HG02642 (cell line): Measurements from ENCODE around the gene IMMT.

ENCODE experiments used
- ATAC-seq: cut with Tn5 transposase; IDR thresholded peaks from one replicate; pipeline ENCODE4 v1.9.1; 2021; ENCODE audit warnings: mild to moderate bottlenecking; ENCODE audit not compliant: unreplicated experiment, poor library complexity

IMMT gene

GRCh38 chr2:86150502-86150901 lies 44.8 kb downstream of the IMMT start:
- ATAC-seq, result no peak

DNA sequence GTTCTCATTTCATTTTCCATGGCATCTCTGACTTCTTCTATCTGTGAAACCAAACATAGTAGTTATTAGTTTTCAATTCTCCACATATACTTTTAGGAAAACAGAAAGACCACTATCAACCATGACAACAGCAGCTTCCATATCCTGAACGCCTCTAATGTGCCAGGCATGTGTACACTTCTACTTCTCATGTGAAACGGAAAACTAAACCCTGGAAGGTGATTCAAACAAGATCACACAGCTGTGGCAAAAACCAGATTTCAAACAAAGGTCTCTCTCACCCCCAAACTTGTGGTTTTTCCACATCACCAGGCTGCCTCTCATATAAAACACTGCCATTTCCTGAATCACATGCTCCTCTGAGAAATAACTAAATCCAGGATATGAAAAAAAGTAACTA lies 47.5 kb downstream of the IMMT start:
- ATAC-seq, result no peak

- ATAC-seq, result no peak
Measured at GRCh38 chr2:86143926-86144685, 51.2 kb downstream of the IMMT start.

DNA sequence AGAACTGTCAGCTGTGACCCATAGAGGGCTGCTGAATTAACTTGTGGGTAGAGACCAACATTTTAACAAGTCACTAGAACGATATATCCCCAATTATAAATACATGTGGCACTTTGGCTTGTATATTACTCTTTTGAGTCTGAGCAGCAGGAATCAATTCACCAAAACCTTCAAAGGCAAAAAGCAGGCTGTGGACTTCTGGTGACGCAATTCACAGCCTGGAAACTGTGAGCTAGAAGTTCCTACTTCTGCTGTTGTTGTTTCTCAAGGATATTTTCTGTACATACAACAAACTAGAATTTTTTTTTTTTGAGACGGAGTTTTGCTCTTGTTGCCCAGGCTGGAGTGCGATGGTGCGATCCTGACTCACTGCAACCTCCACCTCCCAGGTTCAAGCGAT lies 52.0 kb downstream of the IMMT start:
- no peak for ATAC-seq

DNA sequence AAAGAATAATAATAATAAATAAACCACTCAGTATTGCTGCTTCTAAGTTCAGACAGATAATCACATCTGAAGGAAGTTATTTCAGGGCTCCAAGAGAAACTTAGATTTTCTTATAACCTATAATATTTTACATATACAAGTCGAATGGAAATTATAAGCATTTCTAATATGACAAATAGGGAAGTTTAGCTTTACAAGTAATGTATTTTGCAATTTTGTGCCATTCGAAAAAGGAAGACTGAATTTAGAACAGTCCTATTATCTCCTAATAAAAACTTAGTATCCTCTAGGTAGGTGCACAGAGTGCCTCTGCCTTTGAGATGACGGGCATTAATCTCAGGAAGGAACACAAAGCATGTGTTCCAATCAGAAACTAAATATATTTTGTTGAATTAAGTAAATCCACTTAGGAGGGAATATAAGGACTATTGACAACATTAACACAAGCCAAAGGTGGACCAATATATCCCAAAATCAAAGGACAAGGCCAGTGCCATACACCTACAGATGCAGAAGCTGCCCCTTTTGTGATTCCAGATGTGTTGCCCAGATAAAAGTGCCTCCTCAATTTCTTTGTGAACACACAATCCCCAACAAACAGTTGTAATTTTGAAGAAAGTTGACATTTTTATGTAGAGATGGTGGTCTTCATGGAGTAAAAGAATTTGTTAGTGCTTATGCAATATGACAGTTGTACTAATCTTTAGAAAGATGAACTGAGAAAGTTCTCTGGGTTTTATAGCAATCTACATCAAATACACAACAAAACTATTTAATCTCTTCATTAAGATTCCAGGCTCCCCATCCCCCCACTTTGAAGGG lies 52.6 kb downstream of the IMMT start:
- no peak for ATAC-seq

DNA sequence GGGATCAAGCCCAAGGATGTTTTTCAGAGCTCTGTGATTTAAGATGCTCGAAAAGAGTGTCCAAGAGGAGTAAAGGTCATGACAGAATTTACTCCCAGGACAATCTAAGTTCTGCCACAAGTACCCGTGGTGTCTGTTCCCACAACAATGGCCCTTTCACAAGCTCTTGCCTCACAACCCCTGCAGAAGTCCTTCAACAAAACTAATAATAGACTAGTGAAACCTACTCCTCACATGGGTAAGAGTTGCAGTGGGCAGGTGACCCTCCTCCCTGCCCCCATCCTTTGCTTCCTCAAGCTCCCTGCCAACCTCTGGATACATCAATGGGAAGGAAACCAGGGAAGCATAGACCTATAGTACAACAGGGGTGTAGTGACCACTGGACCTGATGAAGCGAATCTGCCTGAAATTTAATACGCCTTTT lies 54.3 kb downstream of the IMMT start:
- no peak for ATAC-seq

- ATAC-seq, result no peak
Measured at GRCh38 chr2:86139981-86140380, 55.3 kb downstream of the IMMT start.

GRCh38 chr2:86138736-86139625 lies 56.3 kb downstream of the IMMT start:
- ATAC-seq, result no peak

DNA sequence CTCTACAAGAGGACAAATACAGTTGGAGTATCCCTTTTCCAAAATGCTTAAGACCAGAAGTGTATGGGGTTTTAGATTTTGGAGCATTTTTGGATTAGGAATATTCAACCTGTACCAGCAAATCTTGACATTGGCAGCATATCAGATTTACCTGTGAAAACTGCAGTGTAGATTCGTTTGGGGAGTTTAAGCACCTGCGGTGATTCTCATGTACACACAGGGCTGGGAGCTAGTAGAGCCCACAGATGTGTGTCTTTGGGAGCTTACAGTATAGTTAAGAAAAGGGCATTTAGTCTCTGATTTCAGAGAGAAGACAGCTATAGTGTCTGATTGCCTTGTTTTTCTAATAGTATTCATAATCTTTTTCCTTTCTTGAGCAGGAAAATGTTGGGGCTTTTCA lies 59.1 kb downstream of the IMMT start:
- no peak for ATAC-seq

GRCh38 chr2:86135653-86136052 lies 59.6 kb downstream of the IMMT start:
- no peak for ATAC-seq

DNA sequence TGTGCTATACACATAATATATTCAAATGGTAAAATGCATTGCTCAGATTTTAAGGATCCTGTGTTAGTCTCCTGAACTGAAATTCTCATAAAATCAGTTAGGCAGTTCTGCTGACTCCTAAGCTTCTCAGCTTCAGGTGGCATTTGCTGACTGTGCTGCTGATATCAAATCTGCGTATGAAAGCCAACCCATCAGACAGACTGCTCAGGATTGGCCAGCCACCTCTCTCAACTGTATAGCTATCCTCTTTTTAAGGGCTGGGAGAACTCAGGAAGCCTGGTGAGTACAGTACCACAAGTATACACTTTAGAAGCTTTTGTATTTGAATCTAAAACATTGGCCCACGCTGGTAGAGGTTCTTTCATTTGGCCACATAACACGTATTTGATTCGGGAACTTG lies 60.6 kb downstream of the IMMT start:
- no peak for ATAC-seq

DNA sequence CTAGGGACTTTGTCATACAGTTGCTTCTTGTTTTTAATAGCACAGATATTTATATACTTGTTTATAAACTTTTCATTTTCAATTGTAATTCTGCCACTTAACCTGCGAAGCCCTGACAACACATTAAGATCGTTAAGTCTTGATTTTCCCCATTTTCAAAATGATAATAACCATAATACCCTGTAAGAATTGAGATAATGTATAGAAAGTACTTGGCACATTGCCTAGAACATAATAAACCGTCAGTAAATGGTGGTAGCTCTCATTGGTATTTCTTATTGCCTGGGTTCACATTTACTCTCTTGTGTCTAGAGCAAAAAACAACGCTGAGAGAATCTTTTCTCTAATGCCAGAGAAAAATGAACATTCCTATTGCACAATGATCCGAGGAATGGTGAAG lies 70.6 kb downstream of the IMMT start:
- no peak for ATAC-seq

- ATAC-seq, result no peak
Measured at GRCh38 chr2:86123328-86123925, 71.8 kb downstream of the IMMT start.

DNA sequence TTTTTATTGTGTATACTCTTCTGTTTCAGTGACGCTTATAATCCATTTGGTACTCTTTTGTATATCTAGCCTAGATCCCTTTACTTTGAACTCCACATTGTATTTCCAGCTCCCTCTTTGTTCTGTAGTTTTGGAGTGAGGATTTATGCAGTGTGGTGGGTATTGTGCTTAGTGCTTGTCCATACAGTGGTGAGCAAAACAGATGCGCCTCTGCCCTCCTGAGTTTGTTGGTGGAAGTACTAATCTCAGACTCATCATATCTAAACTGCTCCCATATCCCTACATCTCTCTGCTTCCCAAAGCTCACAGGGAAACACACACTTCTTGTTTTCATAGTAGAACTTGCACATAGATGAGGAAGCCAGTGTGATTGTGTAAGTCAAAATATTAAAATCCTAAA lies 77.1 kb downstream of the IMMT start:
- ATAC-seq, result no peak

- no peak for ATAC-seq
Measured at GRCh38 chr2:86107031-86107430, 88.2 kb downstream of the IMMT start.

DNA sequence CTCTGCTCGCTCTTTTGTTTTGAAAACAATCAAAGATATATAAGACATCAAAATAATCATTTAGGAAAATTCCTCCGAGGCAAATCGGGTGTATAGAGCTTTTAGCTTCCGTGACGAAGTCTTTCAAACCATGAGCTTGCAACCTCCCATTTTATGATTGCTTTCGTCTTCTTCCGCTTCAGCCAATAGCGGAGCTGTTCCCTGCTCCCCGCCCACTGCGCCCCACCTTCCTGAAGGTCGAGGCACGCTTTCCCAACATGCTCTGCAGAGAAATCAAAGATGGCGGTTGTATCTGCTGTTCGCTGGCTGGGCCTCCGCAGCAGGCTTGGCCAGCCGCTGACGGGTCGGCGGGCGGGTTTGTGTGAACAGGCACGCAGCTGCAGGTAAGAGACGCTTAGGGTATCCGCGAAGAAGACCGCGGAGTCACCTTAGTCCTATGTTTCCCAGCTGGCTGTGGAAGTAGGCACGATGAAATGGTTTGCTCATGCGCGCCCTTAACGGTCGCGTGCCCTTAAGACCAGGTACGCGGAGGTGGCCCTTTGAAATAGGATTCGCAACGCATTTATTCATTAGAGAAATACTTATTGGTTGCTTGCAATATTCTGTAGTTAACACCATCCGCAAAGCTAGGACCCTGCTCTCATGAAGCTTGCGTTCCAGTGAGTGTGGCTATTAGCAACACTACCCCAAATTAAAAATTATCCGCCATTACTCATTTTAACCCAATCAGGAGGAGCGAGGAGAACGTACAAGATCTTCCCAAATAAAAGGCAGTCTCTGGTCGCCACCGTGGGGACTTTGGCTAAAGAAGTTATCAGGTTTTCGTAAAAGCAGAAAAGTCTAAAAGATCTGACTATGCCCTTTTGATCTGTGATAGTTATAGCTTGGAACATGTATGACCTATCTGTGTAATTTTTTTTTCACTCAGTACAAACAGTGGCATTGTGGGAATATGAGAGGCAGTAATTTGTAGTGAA lies 89.0 kb downstream of the IMMT start, which contains the start of gene PTCD3:
TSS of gene PTCD3 (plus strand) at position 267 of the 977 bp plus-strand sequence. CDS start at position 280, 13 bp downstream.
- ATAC-seq, result peak; percentile 90

- ATAC-seq, result peak; percentile 79
Measured at GRCh38 chr2:86105252-86105968, 89.9 kb downstream of the IMMT start, which contains the start of gene POLR1A. Gene POLR1A, minus strand, starts transcription at chr2:86105886. Its CDS starts 110 bp downstream, at chr2:86105776.

DNA sequence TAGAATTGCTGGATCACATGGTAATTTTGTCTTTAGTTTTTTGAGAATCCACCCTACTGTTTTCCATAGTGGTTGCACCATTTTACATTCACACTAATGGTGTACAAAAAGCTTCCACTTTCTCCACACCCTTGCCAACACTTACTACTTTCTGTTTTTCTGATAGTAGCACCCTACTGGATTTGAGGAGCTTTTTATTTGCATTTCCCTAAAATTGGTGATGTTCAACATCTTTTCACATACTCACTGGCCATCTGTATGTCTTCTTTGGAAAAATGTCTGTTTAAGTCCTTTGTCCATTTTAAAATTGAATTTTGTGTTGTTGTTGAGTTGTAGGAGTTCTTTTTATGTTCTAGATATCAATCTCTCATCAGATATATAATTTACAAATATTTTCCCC lies 93.1 kb downstream of the IMMT start:
- ATAC-seq, result no peak
